Activated CD8-positive, alpha-beta T cell treated with anti-CD3 and anti-CD28 coated beads, Interleukin-2, amount 10 ng/mL, durations not matched to agents 7 days and 5 days (primary cell): ENCODE results near the gene CDC42EP3. TPM values are rescaled to one million over a fixed set of nuclear protein-coding genes. Genes with fewer than 3 reads are reported as not detected.

Experiments
- ATAC-seq: fragments of 150-1000 bp; cut with Tn5 transposase; one replicate; pipeline ENCODE4 v1.10.0; 2021; ENCODE audit warnings: moderate library complexity
- CTCF ChIA-PET: fragments of 350-600 bp; sonication (Branson Sonifier 250); formaldehyde crosslinking; loops from one replicate; lab custom pipeline; 2021; ENCODE audit warnings: antibody characterized with exemption; lab: Charles Lee
- POLR2A ChIA-PET: fragments of 350-600 bp; sonication (Branson Sonifier 250); formaldehyde crosslinking; loops from one replicate; lab custom pipeline; 2021; ENCODE audit warnings: antibody characterized with exemption; lab: Charles Lee
- DNase-seq: peaks from one replicate; pipeline ENCODE4 v3.0.0-alpha.2; 2020
- H3K27ac Mint-ChIP-seq: one replicate; pipeline ENCODE4 v1.8.0; 2021; ENCODE audit warnings: mild to moderate bottlenecking, mixed read lengths
- H3K27me3 Mint-ChIP-seq: one replicate; pipeline ENCODE4 v1.8.0; 2021; ENCODE audit warnings: low read depth, mixed read lengths
- H3K36me3 Mint-ChIP-seq: one replicate; pipeline ENCODE4 v1.8.0; 2021; ENCODE audit warnings: low read depth, mixed read lengths
- H3K4me1 Mint-ChIP-seq: one replicate; pipeline ENCODE4 v1.8.0; 2021; ENCODE audit warnings: low read depth, mixed read lengths
- H3K4me3 Mint-ChIP-seq: one replicate; pipeline ENCODE4 v1.8.0; 2021; ENCODE audit warnings: mild to moderate bottlenecking, mixed read lengths
- H3K9me3 Mint-ChIP-seq: one replicate; pipeline ENCODE4 v1.8.0; 2022; ENCODE audit warnings: mixed read lengths; ENCODE audit not compliant: insufficient read depth
- total RNA-seq, 2 experiments: library from RNA; stranded (reverse); gene quantifications; one replicate each; pipeline ENCODE4 v1.2.3, GENCODE V29; 2021

Gene CDC42EP3
- total RNA-seq, 2 experiments from 2014 or later: 30.1 to 33.2 TPM

DNA sequence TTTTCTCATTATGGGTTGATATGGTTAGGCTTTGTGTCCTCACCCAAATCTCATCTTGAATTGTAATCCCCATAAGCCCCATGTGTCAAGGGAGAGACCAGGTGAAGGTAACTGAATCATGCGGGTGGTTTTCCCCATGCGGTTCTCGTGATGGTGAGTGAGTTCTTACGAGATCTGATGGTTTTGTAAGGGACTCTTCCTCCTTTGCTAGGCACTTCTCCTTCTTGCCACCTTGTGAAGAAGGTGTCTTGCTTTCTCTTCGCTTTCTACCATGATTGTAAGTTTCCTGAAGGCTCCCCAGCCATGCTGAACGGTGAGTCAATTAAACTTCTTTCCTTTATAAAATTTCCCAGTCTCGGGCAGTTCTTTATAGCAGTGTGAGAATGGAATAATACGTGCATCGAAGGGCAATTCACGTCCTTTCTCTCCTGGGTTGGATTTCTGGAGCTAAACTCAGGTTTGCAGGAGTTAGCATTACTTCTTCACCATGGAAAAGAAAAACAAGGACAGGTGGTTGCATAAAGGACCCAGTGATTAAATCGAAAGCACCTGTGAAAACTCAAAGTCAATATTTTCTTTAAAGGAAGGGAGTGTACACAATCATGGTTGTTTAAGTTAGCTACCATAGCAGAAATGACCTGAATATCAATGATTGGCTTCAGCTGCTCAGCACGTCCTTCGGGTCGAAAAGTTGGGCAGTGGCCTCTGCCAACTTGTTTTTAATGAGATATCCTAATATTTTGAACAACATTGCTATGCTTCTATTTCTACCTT lies 54.1 kb downstream of the CDC42EP3 start:
- Mint-ChIP-seq H3K9me3 (no peaks in the 10 kb centered on the region), H3K4me3 (no peak overlapping the region), H3K4me1 (peaks cover 39% of the 10 kb centered on the region), H3K27ac (peak overlapping the region; percentile 37), H3K36me3 (peaks cover 16% of the 10 kb centered on the region), H3K27me3 (no peaks in the 10 kb centered on the region)
- POLR2A ChIA-PET: no interaction called here
- CTCF ChIA-PET: no interaction called here
- no peak for DNase-seq
- no peak for ATAC-seq

DNA sequence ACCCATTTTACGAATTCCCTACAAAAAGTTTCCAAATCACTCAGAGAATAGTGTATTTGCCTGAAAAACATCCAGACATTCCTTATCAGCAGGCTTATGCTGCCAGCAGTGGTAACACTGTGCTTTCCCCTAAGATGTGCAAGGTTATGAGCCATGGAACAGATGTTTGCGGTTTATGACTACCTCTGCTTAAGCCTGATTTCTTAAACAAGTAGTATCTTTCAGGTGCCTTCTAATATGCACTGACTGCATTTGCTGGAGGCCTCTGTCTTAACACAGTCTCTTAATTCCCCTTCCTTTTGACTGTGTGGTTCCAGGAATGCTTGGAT lies 54.8 kb downstream of the CDC42EP3 start:
- ATAC-seq: no peak

DNA sequence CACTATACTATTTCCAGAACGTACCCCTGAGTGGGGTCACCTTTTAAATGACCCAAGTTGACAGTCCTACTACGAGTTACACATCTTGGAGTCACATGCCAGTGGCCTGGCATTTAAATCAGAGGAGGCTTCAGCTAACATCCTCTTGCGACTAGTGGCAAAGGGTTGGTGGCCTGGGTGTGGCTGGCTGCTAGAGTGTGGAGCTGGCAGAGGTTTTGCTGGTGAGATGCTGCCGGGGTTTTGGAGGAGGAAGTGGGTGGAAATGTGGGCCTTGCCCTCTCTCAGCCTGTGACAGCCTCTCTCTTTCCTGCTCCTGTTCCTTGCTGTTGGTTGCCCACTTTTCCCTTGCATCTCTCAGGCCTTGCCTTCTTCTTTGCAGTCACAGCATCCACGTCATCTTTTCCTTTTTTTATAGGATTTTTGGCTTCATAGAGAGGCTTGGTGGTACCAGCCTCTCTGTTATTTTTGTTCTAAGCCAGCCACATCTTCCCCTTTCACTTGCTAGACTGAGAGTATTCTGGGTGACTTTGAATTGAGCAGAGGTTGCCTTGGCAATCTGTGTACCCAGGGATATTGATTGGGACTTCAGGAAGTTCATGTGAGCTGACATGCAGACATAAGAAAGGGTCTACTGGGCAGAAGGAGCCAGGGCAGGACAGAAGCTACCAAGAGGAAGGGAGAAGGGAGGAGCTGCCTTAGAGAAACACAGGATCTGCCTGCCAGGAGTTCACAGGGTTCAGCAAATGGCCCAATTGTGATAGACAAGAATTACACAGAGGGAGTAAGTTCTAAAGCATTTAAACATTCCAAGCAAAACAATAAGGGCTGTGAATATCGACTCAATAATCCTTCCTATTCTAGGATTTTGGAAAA lies 55.4 kb downstream of the CDC42EP3 start:
- Mint-ChIP-seq H3K4me3 (no peak overlapping the region), H3K27ac (peak overlapping the region; percentile 87), H3K36me3 (peaks cover 10% of the 10 kb centered on the region), H3K9me3 (no peaks in the 10 kb centered on the region), H3K4me1 (peaks cover 39% of the 10 kb centered on the region), H3K27me3 (no peaks in the 10 kb centered on the region)
- DNase-seq (peak; percentile 86), ATAC-seq (peak; percentile 94)
- ChIA-PET POLR2A (interaction anchor here (0.6 to 1.4 kb wide), 3 partner anchors 16 to 458 kb away, joined by 3 to 5 read pairs (median 3); no protein-coding TSS in a partner anchor), CTCF (interaction anchor here (0.7 to 1.9 kb wide), 9 partner anchors 8 to 207 kb away, joined by 3 to 10 read pairs (median 4); no protein-coding TSS in a partner anchor)

More for the DNA sequence above, 54.8 kb downstream of the CDC42EP3 start:
- Mint-ChIP-seq H3K27ac (peak overlapping the region; percentile 87), H3K9me3 (no peaks in the 10 kb centered on the region), H3K4me3 (no peak overlapping the region), H3K4me1 (peaks cover 39% of the 10 kb centered on the region), H3K27me3 (no peaks in the 10 kb centered on the region), H3K36me3 (peaks cover 14% of the 10 kb centered on the region)
- DNase-seq: no peak
- ChIA-PET CTCF (interaction anchor here (1.1 to 1.3 kb wide), 2 partner anchors 31 to 202 kb away, joined by 3 to 4 read pairs; no protein-coding TSS in a partner anchor), POLR2A (interaction anchor here (1.4 kb wide), 1 partner anchor 17 kb away, joined by 5 read pairs; no protein-coding TSS in a partner anchor)

DNA sequence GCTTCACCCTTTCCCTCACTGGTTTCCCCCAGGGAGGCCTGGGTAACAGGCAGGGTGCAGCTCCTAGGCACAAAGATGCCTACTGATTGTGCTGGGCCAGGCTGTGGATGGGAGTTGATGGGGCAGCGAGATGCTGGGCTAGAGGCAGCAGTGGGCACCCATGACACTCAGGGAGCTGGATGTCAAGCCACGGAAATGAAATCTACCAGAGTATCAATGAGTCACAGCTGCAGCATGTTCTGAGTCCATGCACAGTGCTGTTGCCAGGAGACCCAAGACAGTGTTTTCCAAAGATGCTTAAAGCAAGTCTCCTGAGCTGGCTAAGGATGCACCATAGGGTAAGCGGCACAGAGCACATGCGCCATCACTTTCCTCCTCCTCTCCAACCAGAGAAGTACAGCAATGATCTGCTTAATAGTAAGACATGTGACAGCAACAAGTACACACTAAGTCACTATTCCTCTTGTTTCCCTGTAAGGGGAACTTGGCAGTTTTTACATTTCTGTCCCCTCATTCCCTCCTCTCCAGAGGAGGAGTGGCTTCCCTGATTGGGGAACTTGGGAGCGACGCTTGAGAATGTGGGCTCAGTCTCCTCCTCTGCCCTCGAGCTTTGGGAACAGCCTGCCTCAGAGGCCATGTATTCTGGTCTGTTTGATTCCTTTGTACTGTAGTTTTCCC lies 57.2 kb downstream of the CDC42EP3 start:
- Mint-ChIP-seq H3K4me3 (no peak overlapping the region), H3K9me3 (no peaks in the 10 kb centered on the region), H3K36me3 (peaks cover 10% of the 10 kb centered on the region), H3K27ac (no peak overlapping the region), H3K4me1 (peaks cover 35% of the 10 kb centered on the region), H3K27me3 (no peaks in the 10 kb centered on the region)
- ChIA-PET POLR2A (no interaction called here), CTCF (interaction anchor here (0.8 to 1.9 kb wide), 4 partner anchors 8 to 218 kb away, joined by 3 to 10 read pairs (median 4); no protein-coding TSS in a partner anchor)
- ATAC-seq (no peak), DNase-seq (no peak)

DNA sequence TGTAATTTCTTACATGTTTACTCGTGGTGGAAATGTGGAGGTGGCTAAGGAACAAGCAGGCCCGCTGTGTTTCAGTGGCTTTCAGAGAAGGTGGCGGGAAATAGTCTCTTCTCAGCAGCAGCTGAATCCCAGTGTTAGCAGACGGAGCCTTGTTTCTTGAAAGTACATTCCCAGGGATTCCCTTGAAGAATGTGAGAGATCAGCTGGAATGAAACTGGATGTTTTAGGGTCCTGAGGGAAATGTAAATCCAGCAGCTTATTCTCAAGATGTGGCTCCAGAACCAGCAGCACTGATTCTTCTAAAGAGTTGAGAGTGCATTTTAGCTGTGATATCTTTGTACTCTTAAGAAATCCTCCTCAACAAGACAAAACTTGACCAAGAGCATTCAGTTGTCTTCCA lies 59.1 kb downstream of the CDC42EP3 start:
- ChIA-PET CTCF (no interaction called here), POLR2A (no interaction called here)
- Mint-ChIP-seq H3K27me3 (no peaks in the 10 kb centered on the region), H3K4me1 (peaks cover 34% of the 10 kb centered on the region), H3K27ac (no peak overlapping the region), H3K4me3 (no peak overlapping the region), H3K36me3 (peaks cover 11% of the 10 kb centered on the region), H3K9me3 (no peaks in the 10 kb centered on the region)
- ATAC-seq (no peak), DNase-seq (no peak)

DNA sequence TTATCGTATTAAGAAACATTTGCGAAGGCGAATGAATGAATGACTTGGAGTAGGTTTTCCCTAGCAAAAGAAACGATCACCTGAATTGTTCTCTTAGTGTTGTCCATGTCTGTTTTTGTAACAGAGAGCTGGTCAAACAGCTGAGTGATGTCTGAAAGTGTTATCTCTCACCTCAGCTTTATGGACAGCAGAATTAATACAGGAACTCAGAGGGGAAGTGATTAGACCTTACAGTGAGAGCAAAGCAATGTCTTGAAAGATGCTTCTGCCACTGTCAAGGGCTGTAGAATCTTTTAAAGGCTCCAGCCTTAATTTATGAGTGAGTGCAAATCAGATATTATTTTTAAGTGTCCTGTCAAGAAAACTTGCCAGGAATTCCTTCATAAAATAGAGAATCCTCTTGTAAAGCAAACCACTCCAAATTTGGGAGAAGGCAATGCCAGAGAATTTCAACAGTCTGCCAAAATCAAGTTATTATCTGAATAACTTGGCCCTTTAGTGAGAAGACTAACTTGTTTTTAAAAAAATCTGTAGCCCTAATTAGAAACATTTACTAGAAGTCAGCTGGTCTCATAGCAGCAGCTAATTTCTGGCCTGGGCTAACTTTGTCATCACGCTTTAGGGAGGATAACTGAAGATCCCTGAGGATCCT lies 60.7 kb downstream of the CDC42EP3 start:
- H3K27me3 Mint-ChIP-seq: no peaks in the 10 kb centered on the region
- ChIA-PET CTCF (interaction anchor here (1.3 kb wide), 1 partner anchor 10 kb away, joined by 4 read pairs; no protein-coding TSS in a partner anchor), POLR2A (interaction anchor here (1.2 kb wide), 1 partner anchor 11 kb away, joined by 3 read pairs; no protein-coding TSS in a partner anchor)
- peaks cover 17% of the 10 kb centered on the region for H3K36me3 Mint-ChIP-seq
- H3K4me1 Mint-ChIP-seq: peaks cover 18% of the 10 kb centered on the region
- ATAC-seq (no peak), DNase-seq (no peak)
- H3K27ac Mint-ChIP-seq: no peak overlapping the region
- no peak overlapping the region for H3K4me3 Mint-ChIP-seq
- H3K9me3 Mint-ChIP-seq: peaks cover 4% of the 10 kb centered on the region

DNA sequence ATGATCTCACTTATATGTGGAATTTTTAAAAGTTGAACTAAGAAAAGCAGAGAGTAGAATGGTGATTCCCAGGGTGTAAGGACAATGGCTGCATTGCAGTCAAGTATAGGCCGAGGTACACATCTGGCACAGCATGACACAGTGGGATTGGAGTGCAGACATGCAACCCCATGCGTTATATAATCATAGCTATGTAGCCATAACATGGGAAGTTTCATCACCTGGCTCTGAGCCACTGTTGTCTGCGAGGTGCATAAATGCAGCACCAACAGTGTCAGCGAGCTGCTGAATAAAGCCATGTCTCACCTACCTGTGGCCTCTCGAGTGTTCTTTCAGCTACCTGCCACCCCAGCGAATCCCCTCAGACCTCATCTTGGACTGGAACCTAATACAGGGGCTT lies 61.7 kb downstream of the CDC42EP3 start:
- Mint-ChIP-seq H3K27me3 (no peaks in the 10 kb centered on the region), H3K27ac (no peak overlapping the region), H3K4me3 (no peak overlapping the region), H3K4me1 (peaks cover 9% of the 10 kb centered on the region), H3K36me3 (peaks cover 23% of the 10 kb centered on the region), H3K9me3 (peaks cover 12% of the 10 kb centered on the region)
- CTCF ChIA-PET: interaction anchor here (1.3 kb wide), 1 partner anchor 11 kb away, joined by 4 read pairs; no protein-coding TSS in a partner anchor
- DNase-seq (no peak), ATAC-seq (no peak)
- POLR2A ChIA-PET: interaction anchor here (0.6 kb wide), 1 partner anchor 217 kb away, joined by 3 read pairs; no protein-coding TSS in a partner anchor

DNA sequence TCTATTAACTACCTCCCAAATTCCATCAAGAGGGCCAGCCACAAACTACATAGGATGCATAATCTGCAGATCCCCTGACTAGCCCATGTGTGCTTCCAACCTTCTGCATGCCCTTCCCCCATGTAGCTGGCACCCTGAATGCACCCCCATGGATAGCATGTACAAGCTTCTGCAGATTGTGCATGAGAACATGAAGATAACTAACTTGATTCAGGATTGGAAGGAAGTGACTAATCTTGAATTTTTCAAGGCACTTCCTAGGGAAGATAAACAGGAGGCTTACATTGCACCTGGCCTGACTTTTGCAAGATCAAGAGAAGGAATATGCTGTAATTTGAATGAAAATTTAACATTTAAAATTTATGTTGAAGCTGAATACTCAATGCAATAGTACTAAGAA lies 66.7 kb downstream of the CDC42EP3 start:
- Mint-ChIP-seq H3K27me3 (no peaks in the 10 kb centered on the region), H3K27ac (no peak overlapping the region), H3K4me3 (no peak overlapping the region), H3K4me1 (peaks cover 43% of the 10 kb centered on the region), H3K9me3 (peaks cover 30% of the 10 kb centered on the region), H3K36me3 (peaks cover 58% of the 10 kb centered on the region)
- DNase-seq (no peak), ATAC-seq (no peak)
- ChIA-PET CTCF (interaction anchor here (1.6 kb wide), 1 partner anchor 15 kb away, joined by 5 read pairs; no protein-coding TSS in a partner anchor), POLR2A (no interaction called here)

DNA sequence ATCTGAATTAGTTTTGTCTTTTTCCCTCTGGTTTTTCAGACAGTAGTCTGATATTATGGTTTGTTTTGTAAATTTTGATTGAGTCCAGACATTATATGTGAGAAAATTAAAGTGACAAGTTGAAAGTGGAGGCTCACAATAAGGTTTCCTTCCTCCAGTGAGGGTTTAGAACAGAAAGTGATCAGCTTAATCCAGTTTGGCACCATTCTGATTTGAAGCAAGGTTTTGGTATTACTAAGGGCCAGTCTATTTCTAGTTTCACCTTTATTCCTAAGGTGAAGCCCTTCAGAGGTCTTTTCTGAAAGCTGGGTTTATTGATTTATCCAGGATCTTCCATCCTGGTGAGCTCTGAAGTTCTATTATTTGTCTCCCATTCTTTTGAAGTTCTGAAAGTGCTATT lies 68.7 kb downstream of the CDC42EP3 start:
- DNase-seq: no peak
- H3K27me3 Mint-ChIP-seq: no peaks in the 10 kb centered on the region
- POLR2A ChIA-PET: interaction anchor here (1.1 kb wide), 1 partner anchor 19 kb away, joined by 3 read pairs; no protein-coding TSS in a partner anchor
- peaks cover 73% of the 10 kb centered on the region for H3K36me3 Mint-ChIP-seq
- H3K9me3 Mint-ChIP-seq: peaks cover 43% of the 10 kb centered on the region
- no peak for ATAC-seq
- H3K4me1 Mint-ChIP-seq: peaks cover 58% of the 10 kb centered on the region
- CTCF ChIA-PET: interaction anchor here (1.2 to 1.5 kb wide), 4 partner anchors 12 to 45 kb away, joined by 3 to 6 read pairs (median 3); no protein-coding TSS in a partner anchor
- no peak overlapping the region for H3K4me3 Mint-ChIP-seq
- no peak overlapping the region for H3K27ac Mint-ChIP-seq

DNA sequence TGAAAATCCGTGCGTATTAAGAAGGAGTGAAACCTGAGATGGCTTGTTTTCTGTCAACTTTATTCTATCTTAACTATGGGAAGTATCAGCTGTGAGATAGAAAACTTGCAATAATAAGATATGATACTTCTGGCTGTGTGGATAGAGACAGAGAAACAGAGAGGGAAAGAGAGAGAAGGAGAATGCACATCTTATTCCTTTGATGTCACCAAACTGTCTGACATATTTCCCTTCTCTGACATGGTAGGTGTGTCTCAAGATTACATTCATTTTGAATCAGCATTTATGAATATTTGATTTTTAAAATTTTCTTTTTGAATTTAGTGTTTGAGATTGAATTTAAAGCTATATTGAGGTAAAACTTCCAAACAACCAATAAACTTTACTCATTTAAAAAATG lies 69.4 kb downstream of the CDC42EP3 start:
- peak overlapping the region; percentile 75 for H3K4me3 Mint-ChIP-seq
- H3K27me3 Mint-ChIP-seq: no peaks in the 10 kb centered on the region
- no peak overlapping the region for H3K27ac Mint-ChIP-seq
- ChIA-PET POLR2A (interaction anchor here (2.6 kb wide), 1 partner anchor 15 kb away, joined by 8 read pairs; no protein-coding TSS in a partner anchor), CTCF (interaction anchor here (1.3 to 1.5 kb wide), 2 partner anchors 13 to 46 kb away, joined by 3 to 6 read pairs; no protein-coding TSS in a partner anchor)
- no peak for DNase-seq
- peaks cover 78% of the 10 kb centered on the region for H3K36me3 Mint-ChIP-seq
- peaks cover 58% of the 10 kb centered on the region for H3K4me1 Mint-ChIP-seq
- no peak for ATAC-seq
- H3K9me3 Mint-ChIP-seq: peaks cover 45% of the 10 kb centered on the region
